Pulmonary artery endothelial cell (primary cell): ENCODE measurements around the gene CYBC1. TPM values are rescaled to one million over a fixed set of nuclear protein-coding genes. Genes with fewer than 3 reads are reported as not detected.

Experiments used
- DNase-seq: peaks from one replicate; pipeline ENCODE4 v3.0.0-alpha.2; 2011; ENCODE audit warnings: low read depth, low spot score
- total RNA-seq: library from RNA; depleted of rRNA; stranded (reverse); fragments of >200 nt; gene quantifications from 2 replicates; pipeline ENCODE4 v1.2.3, GENCODE V29; 2014

Gene CYBC1
- 44.8 and 52.4 TPM in 2 replicates for total RNA-seq

- DNase-seq = peak; percentile 69
These were observed at the start of gene CYBC1 for GRCh38 chr17:82450357-82451106. CYBC1 (minus strand) TSS chr17:82450752; CDS start chr17:82449254, 1,498 bp downstream.

DNA sequence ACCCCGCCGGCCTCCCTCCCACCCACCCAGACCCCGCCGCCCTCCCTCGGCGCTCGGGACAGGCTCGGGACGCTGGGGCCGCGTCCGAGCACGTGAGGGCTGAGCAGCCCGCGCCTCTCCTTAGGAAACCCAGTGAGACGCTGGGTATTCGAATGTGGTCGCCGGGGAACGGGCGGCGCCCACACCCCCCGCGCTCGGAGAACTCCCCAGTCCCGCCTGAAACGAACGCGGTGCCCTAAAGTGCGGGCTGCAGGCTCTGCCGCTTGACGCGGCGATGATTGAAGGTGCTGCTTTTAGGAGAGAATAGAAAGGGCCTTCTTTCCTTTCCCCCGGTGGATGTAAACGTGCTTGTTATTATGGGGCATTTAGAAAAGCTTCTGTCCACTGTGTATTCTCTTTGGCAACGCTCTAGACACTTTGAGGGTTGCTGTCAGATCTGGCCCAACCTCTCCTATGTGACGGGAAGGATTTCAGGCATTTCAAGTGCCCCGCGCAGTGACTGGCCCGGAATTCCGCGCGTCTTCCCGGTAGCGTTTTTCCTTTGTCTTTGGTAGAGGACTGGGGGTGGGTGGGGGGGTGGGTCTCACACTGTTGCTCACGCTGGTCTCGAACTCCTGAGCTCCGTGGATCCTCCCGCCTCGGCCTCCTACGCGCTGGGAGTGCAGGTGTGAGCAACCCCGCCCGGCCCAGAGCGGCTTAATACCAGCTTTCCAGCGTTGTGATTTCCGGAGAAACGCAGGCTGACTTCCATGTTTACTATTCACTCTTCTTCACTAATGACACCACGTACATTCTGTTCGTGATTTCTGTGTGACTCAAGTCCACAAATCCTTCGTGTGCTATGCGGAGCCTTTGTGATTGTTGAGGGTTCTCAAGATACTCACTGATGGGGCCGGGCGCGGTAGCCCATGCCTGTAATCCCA, 47.2 kb upstream of the CYBC1 start:
- DNase-seq = no peak

DNA sequence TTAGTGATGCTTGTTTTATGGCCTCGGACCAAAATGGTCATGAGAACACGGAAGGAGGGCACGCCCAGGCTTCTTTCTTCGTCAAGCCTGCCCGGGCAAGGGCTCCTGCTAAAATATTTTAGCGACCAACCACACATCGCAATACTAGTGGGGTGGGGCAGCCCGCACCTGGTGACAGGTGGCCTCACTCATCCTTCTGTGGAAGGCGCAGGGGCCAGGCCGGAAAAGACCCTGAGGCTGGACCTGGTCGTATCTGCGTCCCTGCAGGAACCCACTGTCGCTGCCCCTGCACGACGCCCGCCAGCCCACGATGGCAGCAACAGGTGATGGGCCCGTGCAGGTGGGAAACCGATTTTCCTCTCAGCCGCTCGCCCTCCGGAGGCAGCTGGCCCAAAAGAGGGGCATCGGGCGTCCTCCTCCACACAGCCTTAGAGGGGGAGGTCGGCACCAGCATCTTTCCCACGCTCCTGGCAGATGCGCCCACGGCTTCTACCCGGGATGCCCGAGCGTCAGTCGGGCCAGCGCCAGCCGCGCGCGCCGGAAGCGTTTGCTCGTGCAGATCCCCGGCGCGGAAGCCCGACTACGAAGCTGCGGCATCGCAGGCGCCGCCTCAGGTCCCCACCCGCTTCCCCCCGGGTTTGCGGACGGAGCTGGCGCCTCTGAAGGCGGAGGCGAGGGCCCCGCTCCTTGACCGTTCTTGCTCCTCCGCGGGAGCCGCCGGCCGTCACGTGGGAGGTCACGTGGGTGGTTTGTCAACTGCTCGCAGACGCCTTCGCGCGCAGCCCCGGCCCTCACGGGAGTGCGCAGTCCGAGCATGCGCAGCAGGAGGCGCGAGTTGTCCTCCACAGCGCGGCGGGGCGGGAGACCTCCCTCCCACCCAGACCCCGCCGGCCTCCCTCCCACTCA, 46.2 kb upstream of the CYBC1 start:
- peak; percentile 73 for DNase-seq

GRCh38 chr17:82495844-82496528, 45.4 kb upstream of the CYBC1 start:
- no peak for DNase-seq

DNA sequence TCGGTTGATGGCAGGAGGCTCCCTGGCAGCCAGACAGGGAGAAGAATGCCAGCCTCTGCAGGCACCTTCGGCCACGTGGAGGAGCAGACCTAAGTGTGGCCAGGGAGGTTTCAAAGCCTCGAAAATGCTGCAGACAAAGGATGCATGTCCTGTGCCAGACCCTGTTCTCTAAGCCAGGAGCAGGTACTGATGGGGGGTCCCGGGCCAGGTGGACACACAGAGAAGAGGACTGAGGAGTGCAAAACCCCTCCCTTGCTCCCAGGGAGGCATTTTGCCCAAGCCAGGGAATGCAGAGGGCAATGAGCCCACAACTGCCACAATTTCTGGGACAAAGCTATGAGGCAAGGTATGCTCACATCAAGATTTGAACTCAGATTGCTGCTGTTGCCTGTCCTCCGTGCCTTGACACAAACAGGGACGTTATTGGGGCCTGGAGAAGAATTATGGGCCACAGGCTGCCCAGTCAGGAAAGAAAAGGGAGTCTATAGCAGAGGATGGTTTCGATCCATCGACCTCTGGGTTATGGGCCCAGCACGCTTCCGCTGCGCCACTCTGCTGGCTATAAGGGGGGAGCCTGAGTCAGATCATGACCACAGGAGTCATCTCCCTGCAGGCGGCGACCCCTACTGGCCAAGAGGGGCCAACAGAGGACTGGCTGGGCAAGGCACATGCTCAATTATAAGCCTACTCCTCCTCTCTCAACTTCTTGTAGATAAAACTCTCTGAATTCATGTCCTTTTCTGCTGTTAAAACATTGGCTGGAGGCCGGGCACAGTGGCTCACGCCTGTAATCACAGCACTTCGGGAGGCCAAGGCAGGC, 43.9 kb upstream of the CYBC1 start:
- DNase-seq = peak; percentile 58

DNA sequence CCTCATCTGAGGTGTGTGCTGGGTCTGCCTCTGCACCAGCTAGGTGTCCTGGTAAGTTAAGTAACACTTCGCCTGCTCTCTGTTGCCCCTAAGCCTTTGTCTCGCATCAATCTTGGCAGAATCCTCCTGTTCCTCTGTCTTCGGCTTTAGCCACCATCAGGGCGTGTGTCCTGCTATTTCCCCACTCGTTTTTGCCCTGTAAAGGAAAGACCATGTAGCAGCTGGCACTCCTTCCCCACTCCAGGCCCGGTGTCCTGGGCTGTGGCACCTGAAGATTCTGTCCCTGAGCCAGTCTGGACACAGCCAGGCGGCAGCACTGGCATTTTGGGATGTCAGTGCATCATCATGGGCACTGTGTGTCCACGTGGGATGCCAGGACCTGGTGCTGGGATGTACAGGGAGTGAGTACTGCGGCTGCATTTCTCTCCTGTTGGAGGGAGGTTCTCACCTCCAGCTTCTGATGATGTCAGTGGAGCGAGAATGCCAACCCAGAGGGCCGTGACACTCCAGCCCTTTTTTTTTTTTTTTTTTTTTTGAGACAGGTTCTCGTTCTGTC, 42.8 kb upstream of the CYBC1 start:
- DNase-seq = no peak

DNA sequence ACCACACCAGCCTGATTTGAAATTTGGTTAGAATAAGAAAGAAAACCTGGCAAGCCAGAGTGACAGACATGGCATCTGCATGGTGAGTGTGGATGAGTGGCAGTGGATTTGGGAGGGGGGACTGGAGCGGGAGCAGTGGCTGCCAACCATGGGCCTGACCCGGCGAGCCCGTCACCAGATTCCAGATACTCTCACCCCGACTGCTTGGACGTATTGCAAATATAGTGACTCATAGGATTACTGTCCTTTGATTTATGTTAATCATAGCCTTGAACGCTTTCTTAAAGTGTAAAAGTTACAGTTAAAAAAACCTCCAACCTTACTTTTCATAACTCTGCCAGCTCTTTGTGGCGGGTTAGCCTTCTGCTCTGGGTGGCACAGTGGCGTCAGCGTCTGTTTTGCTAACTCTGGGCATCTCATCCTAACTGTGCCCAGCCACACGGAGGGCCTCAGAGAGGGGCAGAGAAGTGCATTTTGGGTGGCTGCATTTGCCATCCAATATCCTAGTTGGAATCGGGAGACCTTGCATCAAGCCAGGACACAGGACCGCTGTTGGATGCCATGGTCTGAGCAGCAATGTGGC, 42.2 kb upstream of the CYBC1 start:
- no peak for DNase-seq

GRCh38 chr17:82491533-82491932, 41.0 kb upstream of the CYBC1 start:
- DNase-seq = no peak

DNA sequence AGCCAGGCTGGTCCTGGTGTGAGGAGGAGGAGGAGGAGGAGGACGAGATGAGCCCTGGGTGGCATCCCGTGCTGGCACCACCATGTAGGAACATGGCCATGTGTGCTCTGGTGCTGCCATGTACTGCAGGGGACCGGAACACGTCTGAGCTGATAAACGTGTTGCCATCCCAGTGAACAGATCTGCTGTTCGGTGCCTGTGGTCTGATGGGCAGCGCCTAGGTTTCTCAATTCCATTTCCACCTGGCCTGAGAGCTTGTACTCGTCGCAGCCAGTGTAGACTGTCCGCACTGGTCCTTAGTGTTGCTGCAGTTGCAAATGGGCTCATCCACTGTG, 40.6 kb upstream of the CYBC1 start:
- no peak for DNase-seq

GRCh38 chr17:82490512-82491195, 40.1 kb upstream of the CYBC1 start:
- no peak for DNase-seq

- no peak for DNase-seq
These were observed 39.4 kb upstream of the CYBC1 start for GRCh38 chr17:82489851-82490511.

DNA sequence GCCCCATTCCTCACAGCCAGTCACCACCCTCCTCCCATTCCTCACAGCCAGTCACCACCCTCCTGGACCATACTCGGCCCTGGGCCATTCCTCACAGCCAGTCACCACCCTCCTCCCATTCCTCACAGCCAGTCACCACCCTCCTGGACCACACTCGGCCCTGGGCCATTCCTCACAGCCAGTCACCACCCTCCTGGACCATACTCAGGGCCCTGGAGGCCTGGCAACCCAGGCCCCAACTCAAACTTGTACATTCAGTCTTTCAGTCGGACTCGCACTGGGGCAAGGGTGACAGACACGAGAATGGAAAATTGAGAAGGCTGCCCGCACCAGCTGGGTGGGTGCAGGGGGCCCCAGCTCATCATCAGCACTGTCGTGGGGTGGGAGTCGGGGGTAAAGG, 38.6 kb upstream of the CYBC1 start:
- no peak for DNase-seq

GRCh38 chr17:82487910-82488309, 37.4 kb upstream of the CYBC1 start:
- DNase-seq = no peak

- DNase-seq = no peak
These were observed 35.9 kb upstream of the CYBC1 start for GRCh38 chr17:82486231-82487094.

DNA sequence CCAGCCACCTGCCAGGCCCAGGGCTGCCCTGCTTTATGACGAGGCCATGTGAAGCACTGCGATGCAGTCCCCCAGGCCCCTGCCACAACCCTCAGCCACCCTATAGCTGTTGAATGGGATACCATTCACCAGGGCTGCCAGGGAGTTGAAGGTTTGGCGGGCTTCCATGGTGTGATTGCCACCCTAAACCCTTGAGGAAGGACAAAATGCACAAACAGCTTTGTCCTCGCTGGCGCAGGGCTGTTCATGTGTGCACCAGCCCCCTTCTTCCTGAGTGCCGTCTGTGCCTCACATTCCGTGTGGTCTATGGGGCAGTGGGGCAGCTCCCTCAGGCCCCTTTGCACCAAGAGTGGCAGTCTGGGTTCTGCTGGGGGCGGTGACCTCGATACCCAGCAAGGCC, 33.3 kb upstream of the CYBC1 start:
- DNase-seq = no peak

GRCh38 chr17:82483204-82483660, 32.7 kb upstream of the CYBC1 start:
- DNase-seq = no peak

DNA sequence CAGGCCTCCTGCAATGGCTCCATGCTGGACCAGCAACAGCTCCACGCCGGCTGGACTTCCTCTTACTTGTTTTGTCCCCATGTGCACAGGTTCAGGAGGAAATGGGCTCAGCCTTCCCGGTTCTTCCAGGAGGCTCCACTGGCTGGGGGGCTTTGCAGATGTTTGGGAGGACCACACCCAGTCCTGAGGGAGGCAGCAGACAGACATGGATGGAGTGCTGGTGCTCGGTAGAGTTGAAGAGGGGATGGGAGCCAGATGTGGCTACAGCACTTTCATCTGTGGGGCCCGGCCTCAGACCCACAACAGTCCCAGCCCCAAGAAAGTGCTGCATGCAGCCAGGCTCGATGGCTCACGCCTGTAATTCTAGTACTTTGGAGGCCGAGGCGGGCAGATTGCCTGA, 29.8 kb upstream of the CYBC1 start:
- DNase-seq = no peak
